HepG2 (cell line): ENCODE results near the gene PANK1. TPM values are rescaled to one million over a fixed set of nuclear protein-coding genes. Genes with fewer than 3 reads are reported as not detected.

Experiments
- E2F2 ChIP-seq: sonication (generic); formaldehyde crosslinking; IDR thresholded peaks from 2 replicates; pipeline ENCODE4 v1.4.0; 2020; ENCODE audit warnings: missing genetic modification reagents, borderline replicate concordance
- ELF1 ChIP-seq: sonication (generic); formaldehyde crosslinking; IDR thresholded peaks from 2 replicates; pipeline ENCODE4 v1.4.0; 2020; ENCODE audit warnings: missing genetic modification reagents
- FOXJ3 ChIP-seq: sonication (generic); formaldehyde crosslinking; IDR thresholded peaks from 2 replicates; pipeline ENCODE4 v1.4.0; 2020; ENCODE audit warnings: missing genetic modification reagents, mild to moderate bottlenecking, borderline replicate concordance
- HDAC1 ChIP-seq: sonication (generic); formaldehyde crosslinking; IDR thresholded peaks from 2 replicates; pipeline ENCODE4 v1.5.1; 2020; ENCODE audit warnings: mild to moderate bottlenecking, missing genetic modification reagents
- HNRNPLL ChIP-seq: fragments of 200-400 bp; formaldehyde crosslinking; IDR thresholded peaks from 2 replicates; pipeline ENCODE4 v1.6.1; 2017; ENCODE audit warnings: mild to moderate bottlenecking, low read depth, low read length; ENCODE audit not compliant: poor library complexity, severe bottlenecking
- JUN ChIP-seq: sonication (generic); formaldehyde crosslinking; IDR thresholded peaks from 2 replicates; pipeline ENCODE4 v1.4.0; 2020; ENCODE audit warnings: mild to moderate bottlenecking, missing genetic modification reagents
- KMT2B ChIP-seq: IDR thresholded peaks from 2 replicates; pipeline ENCODE4 v1.6.1; 2016; ENCODE audit warnings: missing genetic modification reagents, missing compliant biosample characterization
- NR0B2 ChIP-seq: sonication (generic); formaldehyde crosslinking; IDR thresholded peaks from 2 replicates; pipeline ENCODE4 v1.4.0; 2020; ENCODE audit warnings: mild to moderate bottlenecking, missing genetic modification reagents
- RFX1 ChIP-seq: fragments of 450-650 bp; IDR thresholded peaks from 2 replicates; pipeline ENCODE4 v1.6.1; 2017
- SALL1 ChIP-seq: sonication (generic); formaldehyde crosslinking; IDR thresholded peaks from 2 replicates; pipeline ENCODE4 v1.8.0; 2022; ENCODE audit warnings: mild to moderate bottlenecking, missing genetic modification reagents
- SOX6 ChIP-seq, 2 experiments: fragments of 450-650 bp in 1 of 2; sonication (generic) in 1 of 2; formaldehyde crosslinking in 1 of 2; IDR thresholded peaks; 2 replicates each; pipeline versions ENCODE4 v1.4.0 to v1.6.1; 2017 to 2020; ENCODE audit warnings: antibody characterized with exemption in 1 of 2, mild to moderate bottlenecking in 1 of 2, missing genetic modification reagents in 1 of 2
- TFE3 ChIP-seq: IDR thresholded peaks from 2 replicates; pipeline ENCODE4 v1.6.1; 2016
- ZNF10 ChIP-seq: sonication (generic); formaldehyde crosslinking; IDR thresholded peaks from 2 replicates; pipeline ENCODE4 v1.4.0; 2020; ENCODE audit warnings: mild to moderate bottlenecking, low read depth, missing genetic modification reagents, borderline replicate concordance
- ZNF281 ChIP-seq: sonication (generic); formaldehyde crosslinking; IDR thresholded peaks from 2 replicates; pipeline ENCODE4 v1.4.0; 2020; ENCODE audit warnings: missing genetic modification reagents, borderline replicate concordance
- ZNF367 ChIP-seq: sonication (generic); formaldehyde crosslinking; IDR thresholded peaks from 2 replicates; pipeline ENCODE4 v1.4.0; 2020; ENCODE audit warnings: missing genetic modification reagents, borderline replicate concordance
- ZNF44 ChIP-seq: sonication (generic); formaldehyde crosslinking; IDR thresholded peaks from 2 replicates; pipeline ENCODE4 v1.5.1; 2020; ENCODE audit warnings: mild to moderate bottlenecking, missing genetic modification reagents
- ZNF552 ChIP-seq: sonication (generic); formaldehyde crosslinking; IDR thresholded peaks from 2 replicates; pipeline ENCODE4 v1.9.0; 2022; ENCODE audit warnings: missing genetic modification reagents, mild to moderate bottlenecking, borderline replicate concordance
- ZNF629 ChIP-seq: sonication (generic); formaldehyde crosslinking; conservative IDR thresholded peaks from 2 replicates; pipeline ENCODE4 v1.5.0; 2020; ENCODE audit warnings: missing genetic modification reagents
- ZSCAN31 ChIP-seq: sonication (generic); formaldehyde crosslinking; IDR thresholded peaks from 2 replicates; pipeline ENCODE4 v1.5.0; 2020; ENCODE audit warnings: low read depth, mild to moderate bottlenecking, missing genetic modification reagents
- polyA plus RNA-seq, 8 experiments: library from polyadenylated mRNA; depleted of rRNA in 3 of 8; stranded (reverse) in 7 of 8; unstranded in 1 of 8; fragments of >200 nt; fragmentation: Illumina TruSeq in 4 of 8; extraction: Trizol in 4 of 8; gene quantifications; 2 replicates each; pipeline versions ENCODE4 v1.2.1 to v1.2.3, GENCODE V29; 2011 to 2016; ENCODE audit warnings: low read depth in 4 of 8, missing spikeins in 1 of 8, mixed read lengths in 1 of 8; ENCODE audit not compliant: insufficient read depth in 1 of 8
- total RNA-seq, 5 experiments: library from RNA; depleted of rRNA; stranded (reverse); fragments of >200 nt; fragmentation: Illumina TruSeq; extraction: Trizol; gene quantifications; 2 replicates each; pipeline ENCODE4 v1.2.3, GENCODE V29; 2016; ENCODE audit warnings: low read depth in 1 of 5

The PANK1 gene
- total and polyA plus RNA-seq, 2 of the 13 experiments (the other 11 are each of a cell fraction or from before 2014, with no cell fraction given): 18.2 to 33.3 TPM

- TF ChIP-seq ZNF281: peak; percentile 81; the same call in 1 of the 2 replicates
- TF ChIP-seq E2F2: 0 out of 2 replicates have a peak, but pooled peaks have one; percentile 50
- TF ChIP-seq FOXJ3 (CRISPR knock-in tag): peak; percentile 76
- TF ChIP-seq SALL1 (CRISPR knock-in tag): peak; percentile 54; the same call in 1 of the 2 replicates
- 0 out of 2 replicates have a peak, but pooled peaks have one; percentile 6 for TF ChIP-seq ZNF629
- no peak for TF ChIP-seq ZNF10 (CRISPR knock-in tag)
- TF ChIP-seq HDAC1 (CRISPR knock-in tag): peak; percentile 67
- 0 out of 2 replicates have a peak, but pooled peaks have one; percentile 48 for TF ChIP-seq ZNF367 (CRISPR knock-in tag)
- peak; percentile 63 for TF ChIP-seq ELF1 (CRISPR knock-in tag)
- peak; percentile 71 for TF ChIP-seq KMT2B (CRISPR knock-in tag)
- peak; percentile 88; the same call in 1 of the 2 replicates for TF ChIP-seq ZSCAN31 (CRISPR knock-in tag)
- TF ChIP-seq NR0B2 (CRISPR knock-in tag): no peak
- peak; percentile 72; the same call in 1 of the 2 replicates for TF ChIP-seq ZNF44 (CRISPR knock-in tag)
- no peak for TF ChIP-seq SOX6 (IDR thresholded peaks at IDR 0.05)
- TF ChIP-seq SOX6 (CRISPR knock-in tag; IDR thresholded peaks at IDR 0.05): peak; percentile 76
- no peak; the same call in 1 of the 2 replicates for TF ChIP-seq JUN (CRISPR knock-in tag)
- TF ChIP-seq TFE3 (CRISPR knock-in tag): peak; percentile 72; the same call in 1 of the 2 replicates
- TF ChIP-seq ZNF552 (CRISPR knock-in tag): no peak
- peak; percentile 88 for TF ChIP-seq HNRNPLL
- TF ChIP-seq RFX1: no peak
Observed at GRCh38 chr10:89643812-89644690, 991 bp downstream of the PANK1 start (continued).
